ENCODE results near the gene KDSR. TPM values are rescaled to one million over a fixed set of nuclear protein-coding genes. Genes with fewer than 3 reads are reported as not detected.
A peak's percentile ranks its signal among the peaks of the same experiment; 100 is the strongest.
"Not testable (repeated sequence)": the region's sequence is repeated elsewhere in the genome, so short reads cannot be mapped to it uniquely, and the experiment has no call there.

KDSR gene
- total RNA-seq, 3 donors from 2014 or later, result 33.6 to 79.4 (median 51.4) TPM

- DNase-seq (peak; percentile 71 to 85 (median 79)), ATAC-seq (peak; percentile 64)
- Histone ChIP-seq H3K9me3 (no peaks in the 10 kb centered on the region), H3K4me3 (peak overlapping the region; percentile 83), H3K36me3 (ENCODE audit: low read depth) (no peaks in the 10 kb centered on the region), H3K4me1 (ENCODE audit: low read depth) (peaks cover 9% of the 10 kb centered on the region)
- intact Hi-C loops (cut with DNase I, micrococcal nuclease), result no loop called here
- TF ChIP-seq, protein P1, sequence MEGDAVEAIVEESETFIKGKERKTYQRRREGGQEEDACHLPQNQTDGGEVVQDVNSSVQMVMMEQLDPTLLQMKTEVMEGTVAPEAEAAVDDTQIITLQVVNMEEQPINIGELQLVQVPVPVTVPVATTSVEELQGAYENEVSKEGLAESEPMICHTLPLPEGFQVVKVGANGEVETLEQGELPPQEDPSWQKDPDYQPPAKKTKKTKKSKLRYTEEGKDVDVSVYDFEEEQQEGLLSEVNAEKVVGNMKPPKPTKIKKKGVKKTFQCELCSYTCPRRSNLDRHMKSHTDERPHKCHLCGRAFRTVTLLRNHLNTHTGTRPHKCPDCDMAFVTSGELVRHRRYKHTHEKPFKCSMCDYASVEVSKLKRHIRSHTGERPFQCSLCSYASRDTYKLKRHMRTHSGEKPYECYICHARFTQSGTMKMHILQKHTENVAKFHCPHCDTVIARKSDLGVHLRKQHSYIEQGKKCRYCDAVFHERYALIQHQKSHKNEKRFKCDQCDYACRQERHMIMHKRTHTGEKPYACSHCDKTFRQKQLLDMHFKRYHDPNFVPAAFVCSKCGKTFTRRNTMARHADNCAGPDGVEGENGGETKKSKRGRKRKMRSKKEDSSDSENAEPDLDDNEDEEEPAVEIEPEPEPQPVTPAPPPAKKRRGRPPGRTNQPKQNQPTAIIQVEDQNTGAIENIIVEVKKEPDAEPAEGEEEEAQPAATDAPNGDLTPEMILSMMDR (IDR thresholded peaks at IDR 0.05), result no peak
These were observed 573 bp downstream of the KDSR start for GRCh38 chr18:63366213-63367052.

DNA sequence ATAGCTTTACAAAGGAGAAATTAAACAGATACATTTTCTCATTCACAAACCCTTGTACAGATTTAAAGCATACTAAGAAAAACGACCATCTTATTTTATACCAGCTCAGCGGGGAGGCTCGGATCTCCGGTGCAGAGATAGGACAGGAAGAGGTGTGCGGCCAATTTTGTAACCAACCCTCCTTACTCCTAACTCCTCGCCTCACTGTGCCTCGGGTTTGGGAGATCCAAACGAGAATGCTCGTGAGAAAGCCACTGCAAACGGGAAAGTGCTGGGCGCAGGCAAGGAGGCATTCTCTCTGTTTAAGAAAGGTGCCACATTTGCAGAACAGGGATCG is 1.2 kb downstream of the KDSR start:
- ATAC-seq (no peak), DNase-seq (peak; percentile 19 to 49 (median 45))
- Histone ChIP-seq H3K36me3 (ENCODE audit: low read depth) (no peaks in the 10 kb centered on the region), H3K9me3 (no peaks in the 10 kb centered on the region), H3K4me1 (ENCODE audit: low read depth) (peaks cover 9% of the 10 kb centered on the region), H3K4me3 (no peak overlapping the region)
- intact Hi-C loops (cut with DNase I, micrococcal nuclease), result no loop called here
- TF ChIP-seq, protein P1 (IDR thresholded peaks at IDR 0.05), result no peak

DNA sequence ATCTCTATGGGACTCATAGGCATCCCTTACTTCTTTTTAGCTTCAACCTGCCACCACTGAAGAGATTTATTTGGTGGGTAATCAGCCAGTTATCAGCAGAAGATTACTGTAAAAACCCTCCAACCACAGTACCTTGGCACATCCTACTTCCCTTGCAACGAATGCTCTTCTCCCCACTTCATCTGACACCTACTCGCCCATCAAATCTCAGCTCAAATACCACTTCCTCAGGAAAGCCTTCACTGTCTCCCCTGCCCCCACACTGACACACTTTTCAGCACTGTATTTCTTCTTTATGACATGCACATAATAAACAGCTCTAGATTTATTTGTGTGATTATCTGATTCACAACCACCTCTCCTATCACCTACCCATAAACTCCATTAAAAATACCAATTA is 3.1 kb downstream of the KDSR start:
- intact Hi-C loops (cut with DNase I, micrococcal nuclease), result no loop called here
- Histone ChIP-seq H3K36me3 (ENCODE audit: low read depth) (no peaks in the 10 kb centered on the region), H3K9me3 (no peaks in the 10 kb centered on the region), H3K4me1 (ENCODE audit: low read depth) (peaks cover 9% of the 10 kb centered on the region), H3K4me3 (no peak overlapping the region)
- ATAC-seq (no peak), DNase-seq (no peak)
- TF ChIP-seq, protein P1 (IDR thresholded peaks at IDR 0.05), result no peak

DNA sequence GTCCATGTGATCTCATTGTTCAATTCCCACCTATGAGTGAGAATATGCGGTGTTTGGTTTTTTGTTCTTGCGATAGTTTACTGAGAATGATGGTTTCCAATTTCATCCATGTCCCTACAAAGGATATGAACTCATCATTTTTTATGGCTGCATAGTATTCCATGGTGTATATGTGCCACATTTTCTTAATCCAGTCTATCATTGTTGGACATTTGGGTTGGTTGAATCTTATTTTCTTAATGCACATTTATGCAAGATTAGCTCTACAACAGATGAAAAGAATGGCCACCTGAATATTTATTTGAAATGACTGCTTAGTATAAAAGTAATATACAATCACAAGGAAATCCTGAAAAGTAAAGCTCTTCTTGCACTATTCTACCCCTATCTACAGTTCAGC is 3.6 kb downstream of the KDSR start:
- H3K4me1 ChIP-seq (ENCODE audit: low read depth); DNase-seq; ATAC-seq; H3K4me3 ChIP-seq; H3K36me3 ChIP-seq (ENCODE audit: low read depth); intact Hi-C loops (cut with DNase I, micrococcal nuclease); H3K9me3 ChIP-seq: not testable (repeated sequence)

DNA sequence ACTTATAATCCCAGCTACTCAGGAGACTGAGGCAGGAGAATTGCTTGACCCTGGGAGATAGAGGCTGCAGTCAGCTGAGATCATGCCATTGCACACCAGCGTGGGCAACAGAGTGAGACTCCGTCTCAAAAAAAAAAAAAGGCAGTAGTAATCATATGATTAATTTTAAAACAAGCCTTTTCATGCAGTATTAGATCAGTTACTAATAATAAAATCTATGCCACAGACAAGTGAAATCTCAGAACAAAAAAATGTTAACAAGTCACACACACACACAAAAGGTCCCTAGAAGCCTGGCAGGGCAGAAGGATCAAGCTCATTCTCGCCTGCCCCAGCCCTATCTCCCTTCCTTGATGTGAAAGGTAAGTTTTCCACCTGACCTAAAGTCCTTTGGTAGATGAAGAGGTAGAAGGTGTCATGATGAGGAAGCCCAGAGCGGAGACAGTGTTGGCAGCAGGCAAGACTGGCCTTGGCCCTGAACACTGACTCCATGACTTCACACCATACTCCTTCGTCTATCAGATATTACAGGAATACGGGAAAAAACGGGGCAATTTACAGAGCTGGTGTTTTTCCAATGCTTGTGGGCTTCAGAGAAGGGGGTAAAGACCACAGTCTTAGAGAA is 10.6 kb downstream of the KDSR start:
- no peak for ATAC-seq
- H3K9me3 ChIP-seq, result no peaks in the 10 kb centered on the region
- H3K4me3 ChIP-seq, result no peak overlapping the region
- H3K36me3 ChIP-seq (ENCODE audit: low read depth), result no peaks in the 10 kb centered on the region
- TF ChIP-seq, protein P1 (IDR thresholded peaks at IDR 0.05), result no peak
- DNase-seq, result no peak
- no peaks in the 10 kb centered on the region for H3K4me1 ChIP-seq (ENCODE audit: low read depth)
- intact Hi-C loops (cut with DNase I, micrococcal nuclease), result no loop called here

GRCh38 chr18:63350230-63350629 is 16.8 kb downstream of the KDSR start:
- Histone ChIP-seq H3K4me3 (no peak overlapping the region), H3K9me3 (no peaks in the 10 kb centered on the region), H3K36me3 (ENCODE audit: low read depth) (no peaks in the 10 kb centered on the region), H3K4me1 (ENCODE audit: low read depth) (no peaks in the 10 kb centered on the region)
- no peak for DNase-seq
- intact Hi-C loops (cut with DNase I, micrococcal nuclease), result no loop called here
- no peak for ATAC-seq
- TF ChIP-seq, protein P1 (IDR thresholded peaks at IDR 0.05), result no peak
